HepG2 (cell line): Measurements from ENCODE around the gene BRPF1. TPM values are rescaled to one million over a fixed set of nuclear protein-coding genes. Genes with fewer than 3 reads are reported as not detected.

Source experiments
- ATF3 ChIP-seq: sonication (generic); formaldehyde crosslinking; IDR thresholded peaks from 2 replicates; pipeline ENCODE4 v1.4.0; 2020; ENCODE audit warnings: missing genetic modification reagents
- CREM ChIP-seq, 2 experiments: sonication (generic) in 1 of 2; formaldehyde crosslinking in 1 of 2; IDR thresholded peaks; 2 replicates each; pipeline versions ENCODE4 v1.4.0 to v1.6.1; 2016 to 2020; ENCODE audit warnings: antibody characterized with exemption in 1 of 2, mild to moderate bottlenecking in 1 of 2, missing genetic modification reagents in 1 of 2
- EP300 ChIP-seq, 3 experiments: sonication (generic) in 1 of 3; formaldehyde crosslinking in 1 of 3; IDR thresholded peaks; 2 replicates each; pipeline versions ENCODE4 v1.5.1 to v1.6.1; 2011 to 2020; ENCODE audit warnings: low read depth in 2 of 3, low read length in 2 of 3, borderline replicate concordance in 1 of 3, improper control_type of control experiment in 1 of 3, mild to moderate bottlenecking in 1 of 3, missing genetic modification reagents in 1 of 3, moderate library complexity in 1 of 3
- HNRNPK ChIP-seq: fragments of 200-400 bp; formaldehyde crosslinking; IDR thresholded peaks from 2 replicates; pipeline ENCODE4 v1.6.1; 2018; ENCODE audit warnings: low read length, low read depth, moderate library complexity, mild to moderate bottlenecking; ENCODE audit not compliant: poor library complexity, severe bottlenecking
- ISL2 ChIP-seq: sonication (generic); formaldehyde crosslinking; IDR thresholded peaks from 2 replicates; pipeline ENCODE4 v1.5.0; 2020; ENCODE audit warnings: missing genetic modification reagents
- JUND ChIP-seq: sonication (generic); formaldehyde crosslinking; IDR thresholded peaks from 2 replicates; pipeline ENCODE4 v1.8.0; 2022; ENCODE audit warnings: mild to moderate bottlenecking, missing genetic modification reagents
- KLF13 ChIP-seq: sonication (generic); formaldehyde crosslinking; IDR thresholded peaks from 2 replicates; pipeline ENCODE4 v1.4.0; 2020; ENCODE audit warnings: mild to moderate bottlenecking, missing genetic modification reagents
- PHF20 ChIP-seq: sonication (generic); formaldehyde crosslinking; IDR thresholded peaks from 2 replicates; pipeline ENCODE4 v1.5.0; 2020; ENCODE audit warnings: mild to moderate bottlenecking, missing genetic modification reagents
- PHF5A ChIP-seq: IDR thresholded peaks from one replicate; pipeline ENCODE4 v1.6.1; 2018; ENCODE audit warnings: low read depth, missing genetic modification reagents; ENCODE audit not compliant: unreplicated experiment
- RORA ChIP-seq: sonication (generic); formaldehyde crosslinking; IDR thresholded peaks from 2 replicates; pipeline ENCODE4 v1.5.0; 2020; ENCODE audit warnings: mild to moderate bottlenecking, missing genetic modification reagents, moderate library complexity
- SP140L ChIP-seq: sonication (generic); formaldehyde crosslinking; IDR thresholded peaks from 2 replicates; pipeline ENCODE4 v1.4.0; 2020; ENCODE audit warnings: missing genetic modification reagents, borderline replicate concordance
- TERF1 ChIP-seq: sonication (generic); formaldehyde crosslinking; IDR thresholded peaks from 2 replicates; pipeline ENCODE4 v1.8.0; 2022; ENCODE audit warnings: mild to moderate bottlenecking, missing genetic modification reagents, moderate library complexity
- ZNF281 ChIP-seq: sonication (generic); formaldehyde crosslinking; IDR thresholded peaks from 2 replicates; pipeline ENCODE4 v1.4.0; 2020; ENCODE audit warnings: missing genetic modification reagents, borderline replicate concordance
- ZNF296 ChIP-seq: sonication (generic); formaldehyde crosslinking; conservative IDR thresholded peaks from 2 replicates; pipeline ENCODE4 v1.5.0; 2020; ENCODE audit warnings: mild to moderate bottlenecking, missing genetic modification reagents
- ZNF574 ChIP-seq: sonication (generic); formaldehyde crosslinking; IDR thresholded peaks from 2 replicates; pipeline ENCODE4 v1.4.0; 2020; ENCODE audit warnings: missing genetic modification reagents
- ZNF790 ChIP-seq: sonication (generic); formaldehyde crosslinking; IDR thresholded peaks from 2 replicates; pipeline ENCODE4 v1.8.0; 2022; ENCODE audit warnings: missing genetic modification reagents, mild to moderate bottlenecking, borderline replicate concordance
- polyA plus RNA-seq, 8 experiments: library from polyadenylated mRNA; depleted of rRNA in 3 of 8; stranded (reverse) in 7 of 8; unstranded in 1 of 8; fragments of >200 nt; fragmentation: Illumina TruSeq in 4 of 8; extraction: Trizol in 4 of 8; gene quantifications; 2 replicates each; pipeline versions ENCODE4 v1.2.1 to v1.2.3, GENCODE V29; 2011 to 2016; ENCODE audit warnings: low read depth in 4 of 8, missing spikeins in 1 of 8, mixed read lengths in 1 of 8; ENCODE audit not compliant: insufficient read depth in 1 of 8
- total RNA-seq, 5 experiments: library from RNA; depleted of rRNA; stranded (reverse); fragments of >200 nt; fragmentation: Illumina TruSeq; extraction: Trizol; gene quantifications; 2 replicates each; pipeline ENCODE4 v1.2.3, GENCODE V29; 2016; ENCODE audit warnings: low read depth in 1 of 5

Gene BRPF1
- total and polyA plus RNA-seq, 2 of the 13 experiments (the other 11 are each of a cell fraction or from before 2014, with no cell fraction given): 7.3 to 10.0 TPM

GRCh38 chr3:9731206-9732079 is at the start of gene BRPF1 (continued):
- TF ChIP-seq ZNF281 (CRISPR knock-in tag) (peak; percentile 92), PHF5A (CRISPR knock-in tag) (peak; percentile 53), PHF20 (CRISPR knock-in tag) (peak; percentile 87), RORA (no peak), ZNF574 (peak; percentile 75; the same call in 1 of the 2 replicates), HNRNPK (peak; percentile 91), SP140L (CRISPR knock-in tag) (no peak), CREM (IDR thresholded peaks at IDR 0.05) (peak; percentile 64), CREM (CRISPR knock-in tag; IDR thresholded peaks at IDR 0.05) (no peak; the same call in 1 of the 2 replicates), EP300 (IDR thresholded peaks at IDR 0.05; ENCODE audit: low read depth in 2 of 2, low read length in 2 of 2) (peak in 1 of 2 experiments; percentile 42; a peak in 1 of 4 replicates), EP300 (CRISPR knock-in tag; IDR thresholded peaks at IDR 0.05; ENCODE audit: borderline replicate concordance) (no peak; the same call in 1 of the 2 replicates), ISL2 (CRISPR knock-in tag) (peak; percentile 71; the same call in 1 of the 2 replicates), ZNF790 (CRISPR knock-in tag) (0 out of 2 replicates have a peak, but pooled peaks have one; percentile 39), ZNF296 (no peak), KLF13 (CRISPR knock-in tag) (no peak), TERF1 (CRISPR knock-in tag) (no peak), JUND (CRISPR knock-in tag) (no peak), ATF3 (CRISPR knock-in tag) (no peak)
